ENCODE results near the gene MCM10. TPM values are rescaled to one million over a fixed set of nuclear protein-coding genes. Genes with fewer than 3 reads are reported as not detected.
"Not testable (repeated sequence)": the region's sequence is repeated elsewhere in the genome, so short reads cannot be mapped to it uniquely, and the experiment has no call there.

Gene MCM10
- total RNA-seq: 2.4 and 5.0 TPM in 2 replicates

GRCh38 chr10:13160934-13161856 is at the start of gene MCM10:
Gene MCM10 (plus strand): TSS chr10:13161558. CDS start chr10:13164203, 2,645 bp downstream.
- peak; percentile 99 to 100 for DNase-seq (ENCODE audit: low read depth in 2 of 2)

DNA sequence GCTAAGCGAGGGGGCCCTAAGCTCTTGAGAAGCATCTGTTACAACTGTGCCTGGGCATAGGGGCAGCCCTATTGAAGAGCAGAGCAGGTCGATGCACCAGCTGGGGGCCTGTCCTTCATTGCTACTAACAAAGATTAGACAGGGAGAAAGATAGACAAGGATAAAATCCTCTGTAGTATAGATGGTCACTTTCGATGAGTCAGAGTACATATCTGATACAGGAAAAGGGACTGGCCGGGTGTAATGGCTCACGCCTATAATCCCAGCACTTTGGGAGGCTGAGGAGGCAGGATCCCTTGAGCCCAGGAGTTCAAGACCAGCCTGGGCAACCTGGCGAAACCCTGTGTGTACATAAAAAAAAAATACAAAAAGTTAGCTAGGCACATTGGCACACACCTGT is 47.8 kb upstream of the MCM10 start:
- peak in 1 of 2 donors; percentile 18 for DNase-seq (ENCODE audit: low read depth in 2 of 2)

DNA sequence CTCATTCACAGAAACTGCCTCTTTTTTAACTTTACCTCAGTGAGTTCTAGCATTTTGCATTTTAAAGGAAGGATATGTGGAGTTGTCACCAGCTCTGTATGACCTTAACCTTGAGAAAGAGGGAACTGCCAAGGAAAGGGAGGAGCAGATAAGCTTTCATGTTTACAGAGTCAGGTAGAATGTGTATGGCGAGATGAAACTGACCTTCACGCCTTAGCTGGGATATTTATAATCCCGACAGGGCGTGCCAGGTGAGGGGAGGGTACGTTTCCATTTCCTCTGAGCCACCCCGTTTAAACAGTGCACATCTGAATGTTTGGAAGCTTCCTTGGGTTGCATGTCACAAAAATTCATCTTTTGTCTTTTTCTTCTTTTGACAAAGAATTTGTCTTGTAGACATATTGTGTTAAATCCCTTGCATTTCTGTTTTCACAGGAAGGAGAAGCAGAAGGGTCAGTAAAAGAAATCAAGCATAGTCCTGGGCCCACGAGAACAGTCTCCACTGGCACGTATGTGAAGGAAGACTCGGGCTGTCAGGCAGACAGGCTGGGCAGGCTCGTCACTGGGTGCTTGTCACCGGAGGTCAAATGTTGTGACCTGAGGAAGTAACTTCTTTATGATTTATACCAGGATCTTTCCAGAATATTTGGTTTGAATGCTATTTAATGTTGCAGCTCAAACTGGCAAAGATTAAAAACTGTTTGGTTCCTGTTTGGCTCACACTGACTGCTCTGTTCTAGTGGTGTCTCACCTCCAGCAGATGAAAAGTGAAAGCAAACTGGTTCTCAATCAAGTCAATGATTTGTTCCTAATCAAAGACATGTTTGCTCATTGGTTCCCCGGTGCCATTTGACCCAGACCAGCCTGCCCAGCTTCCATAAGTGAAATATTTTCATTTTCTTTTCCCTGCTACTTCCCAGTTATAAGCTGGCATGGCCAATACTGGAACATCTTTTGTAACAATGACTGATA is 45.2 kb upstream of the MCM10 start:
- DNase-seq (ENCODE audit: low read depth in 2 of 2): peak; percentile 6 to 47

GRCh38 chr10:13117841-13118783 is 43.2 kb upstream of the MCM10 start:
- DNase-seq (ENCODE audit: low read depth in 2 of 2): no peak

DNA sequence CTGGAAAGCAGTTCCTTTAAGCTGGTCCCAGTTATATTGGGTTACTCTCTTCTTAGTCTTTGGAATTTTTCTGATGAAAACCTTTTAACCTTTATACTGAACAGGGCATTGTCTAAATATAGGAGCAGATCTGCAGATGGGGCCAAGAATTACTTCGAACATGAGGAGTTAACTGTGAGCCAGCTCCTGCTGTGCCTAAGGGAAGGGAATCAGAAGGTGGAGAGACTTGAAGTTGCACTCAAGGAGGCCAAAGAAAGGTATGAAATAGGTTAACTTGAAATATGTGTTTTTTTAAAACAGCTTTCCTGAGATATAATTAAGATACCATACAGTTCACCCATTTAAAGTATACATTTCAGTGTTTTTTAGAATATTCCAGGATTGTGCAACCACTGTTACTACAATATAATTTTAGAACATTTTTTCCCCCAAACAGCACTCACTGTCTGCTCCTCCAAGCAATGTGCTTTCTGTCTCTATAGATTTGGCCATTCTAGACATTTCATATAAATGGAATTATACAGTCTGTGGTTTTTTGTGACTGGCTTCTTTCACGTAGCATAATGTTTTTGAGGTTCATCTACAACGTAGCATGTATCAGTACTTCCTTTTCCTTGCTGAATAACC is 42.5 kb upstream of the MCM10 start:
- no peak for DNase-seq (ENCODE audit: low read depth in 2 of 2)

GRCh38 chr10:13120786-13121499 is 40.4 kb upstream of the MCM10 start:
- DNase-seq (ENCODE audit: low read depth in 2 of 2): no peak

DNA sequence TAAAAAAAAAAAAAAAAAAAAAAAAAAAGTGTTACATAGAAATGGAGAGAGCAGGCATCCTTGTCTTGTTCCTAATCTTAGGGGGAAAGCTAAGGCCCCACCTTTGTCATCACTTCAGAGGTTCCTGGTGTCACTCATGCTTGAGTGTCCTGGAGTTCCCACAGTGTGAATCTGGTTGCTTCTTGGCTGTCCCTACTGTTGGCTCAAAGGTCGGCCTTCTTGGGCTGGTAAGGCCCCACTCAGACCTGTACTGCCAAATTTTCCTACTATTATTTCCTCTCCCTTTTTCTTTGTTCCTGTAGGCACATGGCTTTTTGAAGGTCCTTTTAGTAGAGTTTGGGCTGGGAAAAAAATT is 39.9 kb upstream of the MCM10 start:
- no peak for DNase-seq (ENCODE audit: low read depth in 2 of 2)

DNA sequence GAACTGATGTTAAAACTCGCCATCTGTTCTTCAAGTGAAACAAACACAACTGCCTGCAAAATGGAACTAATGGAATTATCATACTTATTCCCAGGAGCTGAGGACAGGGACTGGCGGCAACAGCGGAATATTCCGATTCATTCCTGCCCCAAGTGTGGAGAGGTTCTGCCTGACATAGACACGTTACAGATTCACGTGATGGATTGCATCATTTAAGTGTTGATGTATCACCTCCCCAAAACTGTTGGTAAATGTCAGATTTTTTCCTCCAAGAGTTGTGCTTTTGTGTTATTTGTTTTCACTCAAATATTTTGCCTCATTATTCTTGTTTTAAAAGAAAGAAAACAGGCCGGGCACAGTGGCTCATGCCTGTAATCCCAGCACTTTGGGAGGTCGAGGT is 24.7 kb upstream of the MCM10 start:
- DNase-seq (ENCODE audit: low read depth in 2 of 2): no peak

DNA sequence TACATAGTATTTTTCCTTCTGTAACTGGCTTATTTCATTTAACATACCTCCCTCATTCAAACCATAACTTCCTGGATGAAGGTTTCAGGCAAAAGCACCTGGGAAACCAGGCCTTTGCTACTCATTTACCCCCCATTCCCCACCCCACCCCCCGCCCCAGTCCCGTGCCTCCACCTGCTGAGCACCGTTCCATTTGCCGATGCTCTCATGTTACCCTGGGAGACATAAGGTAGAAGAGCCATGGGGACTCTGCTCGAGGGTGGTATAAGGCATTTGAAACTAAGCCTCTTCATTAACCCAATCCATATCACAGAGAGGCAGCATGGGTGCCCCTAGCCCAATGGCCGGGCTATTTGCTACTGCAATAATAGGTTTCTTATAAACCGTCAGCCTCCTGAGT is 22.2 kb upstream of the MCM10 start:
- no peak for DNase-seq (ENCODE audit: low read depth in 2 of 2)

DNA sequence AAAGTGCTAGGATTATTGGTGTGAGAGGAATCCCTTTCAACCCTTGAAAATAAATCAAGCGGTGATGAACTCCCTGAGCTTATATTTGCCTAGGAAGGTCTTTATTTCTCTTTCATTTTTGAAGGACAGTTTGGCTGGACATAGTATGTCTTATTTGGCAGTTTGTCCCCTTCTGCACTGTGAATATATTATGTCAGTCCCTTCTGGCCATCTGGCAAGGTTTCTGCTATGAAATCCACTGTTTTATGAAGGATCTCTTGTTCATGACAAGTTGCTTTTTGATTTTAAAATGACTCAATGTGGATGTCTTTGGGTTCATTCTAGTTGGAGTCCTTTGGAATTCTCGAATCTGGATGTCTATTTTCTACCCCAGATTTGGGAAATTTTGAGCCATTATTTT is 21.7 kb upstream of the MCM10 start:
- no peak for DNase-seq (ENCODE audit: low read depth in 2 of 2)

GRCh38 chr10:13140627-13141190 is 20.6 kb upstream of the MCM10 start:
- DNase-seq (ENCODE audit: low read depth in 2 of 2): no peak

GRCh38 chr10:13143766-13144165 is 17.6 kb upstream of the MCM10 start:
- no peak for DNase-seq (ENCODE audit: low read depth in 2 of 2)

GRCh38 chr10:13144814-13145213 is 16.5 kb upstream of the MCM10 start:
- no peak for DNase-seq (ENCODE audit: low read depth in 2 of 2)

DNA sequence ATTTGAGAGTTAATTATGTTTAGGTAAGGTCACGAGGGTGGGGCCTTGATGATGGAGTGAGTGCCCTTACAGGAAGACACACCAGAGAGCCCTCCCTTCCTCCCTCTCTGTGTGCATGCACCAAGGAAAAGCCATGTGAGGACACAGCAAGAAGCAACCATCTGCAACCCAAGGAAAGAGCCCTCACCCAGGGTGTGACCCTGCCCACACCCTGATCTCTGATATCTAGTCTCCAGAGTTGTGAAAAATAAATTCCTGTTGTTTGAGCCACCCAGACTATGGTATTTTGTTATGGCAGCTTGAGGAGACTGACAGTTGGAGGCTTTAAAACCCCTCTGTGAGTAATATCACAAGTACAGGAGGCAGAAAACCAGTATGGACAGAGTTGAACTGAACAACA is 15.0 kb upstream of the MCM10 start:
- DNase-seq (ENCODE audit: low read depth in 2 of 2): no peak

GRCh38 chr10:13147161-13147560 is 14.2 kb upstream of the MCM10 start:
- DNase-seq (ENCODE audit: low read depth in 2 of 2): no peak

DNA sequence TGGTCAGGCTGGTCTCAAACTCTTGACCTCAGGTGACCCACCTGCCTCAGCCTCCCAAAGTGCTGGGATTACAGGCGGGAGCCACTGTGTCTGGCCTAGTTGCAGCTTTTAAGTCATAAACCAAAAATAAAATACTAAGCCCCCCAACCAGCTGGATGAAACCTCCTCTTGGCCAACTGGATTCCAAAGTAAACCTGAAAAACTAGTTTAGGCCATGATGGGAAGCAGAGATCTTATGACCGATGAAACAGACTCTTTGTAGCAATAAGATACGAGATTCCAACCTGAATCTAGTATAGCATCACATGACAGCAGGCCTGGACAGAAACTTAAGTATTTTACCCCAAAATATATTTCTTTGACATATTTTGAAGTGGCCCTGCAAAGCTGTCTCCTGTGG is 9.1 kb upstream of the MCM10 start:
- DNase-seq (ENCODE audit: low read depth in 2 of 2): no peak

GRCh38 chr10:13155860-13156259 is 5.5 kb upstream of the MCM10 start:
- DNase-seq (ENCODE audit: low read depth in 2 of 2): not testable (repeated sequence)

DNA sequence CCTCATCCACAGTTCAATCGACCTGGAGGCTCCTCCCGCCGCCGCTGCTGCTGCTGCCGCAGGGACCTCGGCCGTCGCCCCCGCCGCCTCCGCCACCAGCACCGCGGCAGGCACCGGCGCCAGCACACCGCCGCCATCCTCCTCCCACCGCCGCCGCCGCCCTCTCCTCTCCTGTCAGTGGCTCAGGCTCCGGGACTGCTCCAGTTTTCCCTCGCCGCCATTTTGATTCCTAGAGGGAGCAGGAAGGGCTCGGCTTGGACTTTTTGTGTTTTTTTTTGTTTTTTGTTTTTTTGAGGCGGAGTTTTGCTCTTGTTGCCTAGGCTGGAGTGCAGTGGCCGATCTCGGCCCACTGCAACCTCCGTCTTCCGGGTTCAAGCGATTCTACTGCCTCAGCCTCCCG is 3.0 kb upstream of the MCM10 start:
- no peak for DNase-seq (ENCODE audit: low read depth in 2 of 2)

DNA sequence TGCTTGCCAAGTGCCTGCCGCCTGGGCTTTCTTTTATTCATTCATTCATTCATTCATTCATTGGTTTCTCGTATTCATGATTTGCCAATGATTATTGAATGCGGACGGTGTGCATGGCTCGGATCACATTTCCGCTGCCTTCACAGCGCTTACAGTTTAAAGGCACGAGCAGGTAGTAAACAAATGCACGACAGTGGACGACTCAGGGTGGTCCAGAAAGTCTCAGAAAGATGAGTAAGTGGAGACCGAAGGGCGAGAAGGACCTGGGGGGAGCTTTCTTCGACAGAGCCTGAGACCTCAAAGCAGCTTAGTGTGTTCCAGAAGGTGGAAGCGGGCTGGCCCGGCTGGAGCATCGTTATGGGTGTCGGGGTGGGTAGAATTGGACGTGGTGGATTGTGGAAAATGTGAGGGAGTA is 506 bp downstream of the MCM10 start:
- DNase-seq (ENCODE audit: low read depth in 2 of 2): peak in 1 of 2 donors; percentile 3

DNA sequence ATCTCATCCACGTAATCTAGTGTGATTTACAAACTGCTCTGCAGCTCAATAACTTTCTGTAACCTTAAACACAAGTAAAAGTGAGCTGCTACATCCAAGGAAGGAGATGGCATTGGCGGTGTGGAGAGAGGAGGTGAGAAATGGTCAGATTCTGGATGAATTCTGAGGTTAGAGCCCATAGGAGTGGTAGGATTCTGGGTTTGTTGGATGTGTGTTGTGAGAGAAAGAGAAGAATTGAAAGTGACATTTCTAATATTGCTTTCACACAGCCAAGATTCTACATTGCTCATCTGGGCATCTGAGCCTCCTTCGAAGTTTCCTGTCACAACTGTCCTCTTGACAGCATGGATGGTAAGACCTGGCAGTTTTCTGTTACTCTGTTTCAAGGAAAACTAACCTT is 2.5 kb downstream of the MCM10 start:
- no peak for DNase-seq (ENCODE audit: low read depth in 2 of 2)

Measured in lung microvascular endothelial cell (primary cell).